SKM-1 treated with dmso at 0.1 percent for 144 hours (cell line): ENCODE measurements around the gene MOB3A.
"Not testable (repeated sequence)": the region's sequence is repeated elsewhere in the genome, so short reads cannot be mapped to it uniquely, and the experiment has no call there.

Experiments used
- DNase-seq: peaks from one replicate; lab custom pipeline; 2025; ENCODE audit not compliant: unreplicated experiment; lab: John Stamatoyannopoulos, UW

Gene MOB3A

DNA sequence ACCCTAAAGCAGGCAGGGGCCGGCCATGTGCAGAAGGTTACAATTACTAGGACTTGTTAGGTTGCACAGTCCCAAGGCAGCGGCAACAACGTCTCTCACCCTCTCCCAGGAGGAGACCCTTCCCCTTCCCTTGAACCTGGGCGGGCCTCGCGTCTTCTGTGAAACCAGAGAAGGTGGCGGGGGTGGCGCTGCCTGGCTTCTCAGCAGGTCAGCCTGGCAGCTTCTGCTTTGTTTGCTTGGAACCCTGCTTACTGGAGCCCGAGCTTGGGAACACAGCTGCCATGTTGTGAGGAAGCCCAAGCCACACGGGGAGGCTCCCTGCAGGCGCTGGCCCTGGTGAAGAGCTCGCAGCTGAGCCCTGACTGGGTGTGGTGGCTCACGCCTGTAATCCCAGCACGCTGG, 60.5 kb downstream of the MOB3A start:
- no peak for DNase-seq

DNA sequence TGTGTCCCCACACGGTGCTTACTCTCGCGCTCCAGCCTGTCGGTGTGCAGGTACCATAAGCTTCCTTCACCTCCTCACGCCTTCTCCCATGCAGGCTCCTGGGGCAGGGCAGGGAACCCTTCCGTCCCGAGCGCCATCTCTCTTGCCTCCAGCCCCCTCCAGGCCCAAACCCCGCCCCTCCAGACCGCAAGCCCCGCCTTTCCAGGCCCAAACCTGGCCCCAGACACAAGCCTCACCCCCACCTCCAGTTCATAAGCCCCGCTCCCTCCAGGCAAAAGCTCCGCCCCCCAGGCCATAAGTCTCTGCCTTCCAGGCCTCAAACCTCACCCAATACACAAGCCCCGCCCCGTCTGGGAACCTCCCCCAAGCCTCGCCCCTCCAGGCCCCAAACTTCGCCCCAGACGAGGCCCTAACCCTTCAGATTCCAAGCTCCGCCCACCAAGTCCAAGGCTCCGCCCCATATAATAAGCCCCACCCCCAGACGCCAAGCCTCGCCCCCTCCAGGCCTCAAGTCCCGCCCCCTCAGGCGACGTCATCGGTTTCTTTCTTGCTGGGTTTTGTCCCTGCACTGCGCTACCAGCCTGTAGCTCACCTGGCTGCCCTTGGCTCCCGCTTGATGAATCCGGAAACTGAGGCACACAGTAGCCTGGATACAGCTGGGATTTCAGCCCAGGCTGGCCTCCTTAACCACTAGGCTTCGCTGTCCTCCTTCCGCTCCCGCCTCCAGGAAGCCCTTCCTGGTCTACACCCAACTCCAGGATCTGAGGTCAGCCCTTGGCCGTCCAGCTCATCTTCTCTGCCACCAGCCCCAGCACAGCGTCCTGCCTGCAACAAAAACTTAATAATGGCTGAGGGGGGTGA, 61.2 kb downstream of the MOB3A start:
- no peak for DNase-seq

DNA sequence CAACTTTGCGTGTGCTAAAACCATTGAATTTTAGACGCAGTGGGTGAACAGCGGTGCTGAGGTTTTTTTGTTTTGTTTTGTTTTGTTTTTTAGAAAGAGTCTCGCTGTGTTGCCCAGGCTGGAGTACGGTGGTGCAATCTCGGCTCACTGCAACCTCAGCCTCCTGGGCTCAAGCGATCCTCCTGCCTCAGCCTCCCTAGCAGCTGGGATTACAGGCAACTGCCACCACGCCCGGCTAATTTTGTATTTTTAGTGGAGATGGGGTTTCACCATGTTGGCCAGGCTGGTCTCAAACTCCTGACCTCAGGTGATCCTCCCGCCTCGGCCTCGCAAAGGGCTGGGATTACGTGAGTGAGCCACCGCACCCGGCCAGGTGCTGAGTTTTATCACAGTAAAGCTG, 61.9 kb downstream of the MOB3A start:
- not testable (repeated sequence) for DNase-seq

DNA sequence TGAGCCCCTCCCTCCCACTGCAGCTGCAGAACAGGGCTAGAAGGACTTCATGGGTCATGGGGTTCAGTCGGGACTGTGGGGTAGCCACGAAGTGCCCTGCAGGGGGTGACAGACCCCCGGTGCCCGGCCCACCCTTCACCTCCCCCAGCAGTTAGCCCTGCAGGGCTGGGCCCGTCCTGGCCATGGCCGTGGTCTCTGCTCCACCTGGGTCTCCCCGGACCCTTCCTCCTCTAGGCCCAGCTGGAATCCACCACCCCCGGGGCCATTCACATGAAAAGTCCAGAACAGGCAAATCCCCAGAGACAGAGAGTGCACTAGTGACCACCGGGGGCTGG, 62.3 kb downstream of the MOB3A start:
- no peak for DNase-seq

DNA sequence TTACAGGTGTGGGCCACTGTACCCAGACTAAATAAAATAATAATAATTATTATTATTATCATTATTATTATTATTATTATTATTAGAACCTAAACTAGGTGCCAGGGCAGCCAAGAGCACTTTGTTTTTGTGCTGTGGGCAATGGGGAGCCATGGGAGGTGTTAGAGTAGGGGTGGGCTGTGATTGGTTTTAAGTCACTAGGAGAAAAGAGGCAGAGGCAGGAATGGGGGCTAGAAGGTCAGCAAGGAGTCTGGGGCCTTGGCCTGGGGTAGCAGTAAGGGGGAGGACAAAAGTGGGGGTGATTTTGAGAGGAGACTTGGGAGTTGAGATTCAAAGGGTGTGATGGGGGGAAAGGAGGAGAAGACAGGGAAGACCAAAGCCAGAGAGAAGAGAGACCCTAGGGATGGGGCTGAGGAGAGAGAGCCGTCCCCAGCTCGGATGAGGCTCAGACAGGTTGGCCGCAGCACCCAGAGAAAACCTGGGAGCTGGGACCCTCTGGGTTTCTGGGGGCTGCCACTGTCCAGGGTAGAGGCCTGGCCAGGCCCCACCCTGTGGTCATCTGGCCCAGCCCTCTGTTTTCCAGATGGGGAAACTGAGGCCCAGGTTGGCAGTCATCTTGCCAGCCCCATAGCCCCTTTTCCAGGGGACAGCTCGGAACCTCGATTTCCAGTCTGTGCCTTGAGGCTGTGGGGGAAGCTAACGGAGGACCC, 62.9 kb downstream of the MOB3A start:
- DNase-seq, result no peak

DNA sequence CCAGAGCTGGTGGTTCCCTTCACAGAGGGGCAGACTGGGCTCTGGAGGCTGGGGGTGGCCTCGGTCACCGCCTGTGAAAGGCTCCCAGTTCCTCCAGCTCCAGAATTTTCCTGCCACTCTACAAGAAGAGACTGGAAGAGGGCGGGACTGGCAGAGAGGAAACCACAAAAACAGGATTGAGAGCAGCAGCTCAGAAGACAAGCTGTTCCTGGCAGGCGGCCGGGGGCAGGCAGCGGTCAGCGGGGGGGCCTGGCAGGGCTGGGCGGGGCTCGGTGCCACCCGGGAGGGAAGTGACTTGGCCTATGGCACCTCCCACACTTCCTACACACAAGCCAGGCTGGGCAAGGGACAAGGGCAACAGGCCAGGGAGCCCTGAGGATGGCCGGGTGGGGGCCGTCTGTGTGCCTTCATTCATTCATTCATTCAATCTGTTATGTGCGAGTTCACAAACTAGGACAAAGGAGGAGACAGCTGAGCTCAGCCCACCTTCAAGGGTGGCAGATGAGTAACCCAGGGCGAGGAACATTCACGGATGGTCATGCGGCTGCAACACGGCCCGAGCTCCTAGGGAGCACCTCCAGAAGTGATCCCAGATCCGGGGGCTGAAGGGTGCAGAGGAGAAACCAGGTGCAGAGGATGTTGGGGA, 63.7 kb downstream of the MOB3A start:
- DNase-seq, result peak; percentile 16

DNA sequence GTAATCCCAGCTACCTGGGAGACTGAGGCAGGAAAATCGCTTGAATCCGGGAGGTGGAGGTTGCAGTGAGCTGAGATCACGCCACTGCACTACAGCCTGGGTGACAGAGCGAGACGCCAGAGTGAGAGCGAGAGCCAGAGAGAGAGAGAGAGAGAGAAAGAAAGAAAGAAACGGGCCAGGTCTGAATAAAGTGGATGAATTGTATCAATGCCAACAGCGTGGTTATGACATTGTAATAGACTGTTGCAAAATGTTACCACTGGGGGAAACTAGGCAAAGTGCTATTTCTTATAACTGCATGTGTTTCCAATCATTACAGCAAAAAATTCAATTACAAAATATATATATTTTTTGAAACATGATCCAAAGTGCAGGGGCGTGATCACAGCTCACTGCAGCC, 68.8 kb downstream of the MOB3A start:
- DNase-seq, result no peak

DNA sequence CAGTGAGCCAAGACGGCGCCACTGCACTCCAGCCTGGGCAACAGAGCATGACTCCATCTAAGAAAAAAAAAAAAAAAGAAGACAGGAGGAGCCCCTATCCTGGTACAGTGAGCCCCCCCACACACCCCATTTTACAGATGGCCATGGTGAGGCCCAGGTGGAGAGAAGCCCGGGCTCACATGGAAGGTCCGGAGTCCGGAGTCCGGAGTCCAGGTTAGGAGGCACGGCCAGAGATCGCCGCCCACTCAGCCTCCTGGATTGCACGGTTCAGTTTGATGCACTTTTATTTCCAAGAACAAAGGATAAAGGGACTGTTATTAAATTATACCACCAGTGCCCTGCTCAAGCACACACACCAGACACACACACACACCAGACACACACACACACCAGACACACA, 69.4 kb downstream of the MOB3A start:
- no peak for DNase-seq

DNA sequence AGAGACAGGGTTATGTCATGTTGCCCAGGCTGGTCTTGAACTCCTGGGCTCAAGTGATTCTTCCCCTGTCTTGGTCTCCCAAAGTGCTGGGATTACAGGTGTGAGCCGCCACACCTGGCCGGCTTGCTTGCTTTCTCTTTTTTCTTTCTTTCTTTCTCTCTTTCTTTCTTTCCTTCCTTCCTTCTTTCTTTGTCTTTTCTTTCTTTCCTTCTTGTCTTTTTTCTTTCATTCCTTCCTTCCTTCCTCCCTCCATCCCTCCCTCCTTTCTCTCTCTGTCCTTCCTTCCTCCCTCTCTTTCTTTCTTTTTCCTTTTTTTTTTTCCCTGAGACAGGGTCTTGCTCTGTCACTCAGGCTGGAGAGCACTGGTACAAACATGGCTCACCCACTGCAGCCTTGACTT, 73.8 kb downstream of the MOB3A start:
- DNase-seq, result no peak

DNA sequence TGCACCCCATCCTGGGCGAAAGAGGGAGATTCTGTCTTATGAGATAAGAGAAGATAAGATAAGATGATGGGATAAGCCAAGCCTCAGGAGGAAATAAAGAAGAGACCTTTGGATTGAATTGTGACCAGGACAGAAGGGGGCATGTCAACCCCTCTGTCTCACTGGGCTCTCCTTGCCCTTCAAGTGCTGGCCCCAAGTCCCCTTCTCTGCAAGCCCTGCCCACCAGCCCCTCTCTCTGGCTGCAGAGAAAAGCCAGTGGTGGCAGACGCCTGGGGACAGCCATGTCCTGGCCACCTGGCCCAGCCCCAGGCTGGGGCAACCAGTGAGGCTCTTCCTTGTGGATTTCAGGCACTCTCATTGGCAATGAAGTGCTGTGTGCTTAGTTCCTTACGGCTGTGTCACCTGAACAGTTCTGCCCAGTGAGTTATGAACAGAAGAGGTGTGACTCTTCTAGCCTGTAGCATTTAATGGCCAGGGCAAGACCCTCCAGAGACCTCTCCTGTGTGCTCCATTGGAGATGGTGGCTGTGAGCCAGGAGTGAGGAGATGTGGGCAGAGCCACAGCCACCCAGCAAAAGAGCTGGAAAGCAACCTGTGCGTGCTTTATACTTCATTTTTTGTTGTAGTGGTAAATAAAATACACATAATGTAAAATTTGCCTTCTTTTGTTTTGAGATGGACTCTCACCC, 74.5 kb downstream of the MOB3A start:
- DNase-seq, result no peak
